Measurements from ENCODE around the gene UNCX.

The UNCX gene

DNA sequence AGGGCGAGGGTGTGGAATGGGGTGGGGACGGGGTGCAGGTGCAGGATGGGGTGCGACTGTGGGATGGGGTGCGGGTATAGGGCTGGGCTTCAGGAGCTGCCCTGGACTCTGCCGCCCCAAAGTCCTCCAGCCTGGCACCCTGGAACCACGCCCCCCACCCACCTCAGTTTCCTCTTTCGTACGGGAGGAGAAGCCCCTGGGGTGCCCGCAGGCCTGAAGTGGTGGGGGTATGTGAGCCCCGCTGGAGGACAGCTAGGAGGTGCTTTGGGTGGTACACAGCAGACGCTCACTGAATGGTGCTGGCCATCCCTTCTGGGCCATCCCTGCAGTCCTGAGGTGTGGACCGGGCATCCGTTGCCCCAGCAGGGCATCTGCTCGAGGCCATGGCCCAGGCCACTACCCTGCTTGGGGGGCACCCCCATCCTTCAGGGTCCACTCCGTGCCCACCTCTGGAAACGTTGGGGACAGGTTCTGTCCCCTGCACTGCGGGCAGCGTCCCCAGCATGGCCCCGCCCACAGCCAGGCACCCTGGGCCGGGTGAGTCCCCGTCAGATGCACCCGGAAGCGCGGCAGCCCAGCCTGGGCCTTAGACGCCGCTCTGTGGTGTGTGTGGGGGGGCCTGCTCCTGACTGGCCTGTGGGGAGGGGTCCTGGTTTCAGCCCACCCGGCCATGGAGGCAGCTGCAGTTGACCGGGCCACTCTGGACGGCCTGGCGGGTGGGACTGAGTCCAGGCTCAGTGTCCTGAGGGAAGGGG lies 41.6 kb downstream of the UNCX start:
- Histone ChIP-seq H4K20me1 (ENCODE audit: control insufficient read depth, insufficient read depth, low read depth, low read length) (no peaks in the 10 kb centered on the region), H3K27ac (ENCODE audit: low read depth, low read length) (no peak overlapping the region), H3K79me2 (ENCODE audit: control insufficient read depth, low read length) (no peaks in the 10 kb centered on the region), H3F3A (ENCODE audit: control insufficient read depth, insufficient read depth) (no peaks in the 10 kb centered on the region), H3K4me3 (ENCODE audit: low read length) (no peak overlapping the region), H3K4me2 (ENCODE audit: low read length) (no peak overlapping the region), H3K9me2 (replicated peaks; ENCODE audit: control insufficient read depth, low read length) (no peaks in the 10 kb centered on the region), H3K4me1 (ENCODE audit: control insufficient read depth, low read length) (no peaks in the 10 kb centered on the region), H3K36me3 (ENCODE audit: control insufficient read depth, low read length) (no peaks in the 10 kb centered on the region), H3K27me3 (ENCODE audit: control insufficient read depth, low read length) (no peaks in the 10 kb centered on the region), H3K9me3 (ENCODE audit: control insufficient read depth, insufficient read depth, low read length) (peaks cover 20% of the 10 kb centered on the region; the same call in 1 of the 2 replicates)
- TF ChIP-seq EZH2phosphoT487 (IDR thresholded peaks at IDR 0.05; ENCODE audit: borderline replicate concordance, low read length): no peak
- TF ChIP-seq, protein P1, sequence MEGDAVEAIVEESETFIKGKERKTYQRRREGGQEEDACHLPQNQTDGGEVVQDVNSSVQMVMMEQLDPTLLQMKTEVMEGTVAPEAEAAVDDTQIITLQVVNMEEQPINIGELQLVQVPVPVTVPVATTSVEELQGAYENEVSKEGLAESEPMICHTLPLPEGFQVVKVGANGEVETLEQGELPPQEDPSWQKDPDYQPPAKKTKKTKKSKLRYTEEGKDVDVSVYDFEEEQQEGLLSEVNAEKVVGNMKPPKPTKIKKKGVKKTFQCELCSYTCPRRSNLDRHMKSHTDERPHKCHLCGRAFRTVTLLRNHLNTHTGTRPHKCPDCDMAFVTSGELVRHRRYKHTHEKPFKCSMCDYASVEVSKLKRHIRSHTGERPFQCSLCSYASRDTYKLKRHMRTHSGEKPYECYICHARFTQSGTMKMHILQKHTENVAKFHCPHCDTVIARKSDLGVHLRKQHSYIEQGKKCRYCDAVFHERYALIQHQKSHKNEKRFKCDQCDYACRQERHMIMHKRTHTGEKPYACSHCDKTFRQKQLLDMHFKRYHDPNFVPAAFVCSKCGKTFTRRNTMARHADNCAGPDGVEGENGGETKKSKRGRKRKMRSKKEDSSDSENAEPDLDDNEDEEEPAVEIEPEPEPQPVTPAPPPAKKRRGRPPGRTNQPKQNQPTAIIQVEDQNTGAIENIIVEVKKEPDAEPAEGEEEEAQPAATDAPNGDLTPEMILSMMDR (IDR thresholded peaks at IDR 0.05; ENCODE audit: low read depth, low read length, poor library complexity, severe bottlenecking): no peak

DNA sequence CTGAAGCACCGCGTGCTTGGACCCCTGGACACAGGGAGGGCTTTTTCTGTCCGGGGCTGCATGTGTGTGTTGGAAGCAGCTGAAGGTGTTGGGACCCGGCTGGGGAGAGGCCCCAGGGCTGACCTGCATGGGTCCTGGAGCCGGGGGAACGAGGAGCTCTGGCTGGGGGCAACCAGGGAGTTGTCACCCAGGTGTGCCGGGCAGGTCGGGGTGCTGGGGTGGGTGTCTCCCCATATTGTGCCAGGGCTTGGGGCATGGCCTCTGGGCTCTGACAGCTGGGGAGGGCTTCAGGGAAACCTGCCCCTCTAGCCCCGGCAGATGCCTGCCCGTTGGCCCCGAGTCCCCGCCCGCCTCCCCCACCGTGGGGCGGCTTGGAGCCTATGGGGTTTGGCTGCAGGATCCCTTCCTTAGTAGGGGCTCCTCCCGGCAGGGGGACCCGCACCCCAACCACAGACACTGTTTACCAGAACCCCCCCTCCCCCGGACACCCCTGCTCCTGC lies 42.3 kb downstream of the UNCX start:
- H3K27ac ChIP-seq (ENCODE audit: low read depth, low read length): no peak overlapping the region
- H3K36me3 ChIP-seq (ENCODE audit: control insufficient read depth, low read length): no peaks in the 10 kb centered on the region
- no peaks in the 10 kb centered on the region for H3K4me1 ChIP-seq (ENCODE audit: control insufficient read depth, low read length)
- no peaks in the 10 kb centered on the region for H3K9me2 ChIP-seq (replicated peaks; ENCODE audit: control insufficient read depth, low read length)
- H3K9me3 ChIP-seq (ENCODE audit: control insufficient read depth, insufficient read depth, low read length): peaks cover 15% of the 10 kb centered on the region; the same call in 1 of the 2 replicates
- H4K20me1 ChIP-seq (ENCODE audit: control insufficient read depth, insufficient read depth, low read depth, low read length): no peaks in the 10 kb centered on the region
- H3F3A ChIP-seq (ENCODE audit: control insufficient read depth, insufficient read depth): no peaks in the 10 kb centered on the region
- H3K79me2 ChIP-seq (ENCODE audit: control insufficient read depth, low read length): no peaks in the 10 kb centered on the region
- TF ChIP-seq, protein P1 (IDR thresholded peaks at IDR 0.05; ENCODE audit: low read depth, low read length, poor library complexity, severe bottlenecking): no peak
- H3K27me3 ChIP-seq (ENCODE audit: control insufficient read depth, low read length): no peaks in the 10 kb centered on the region
- no peak overlapping the region for H3K4me2 ChIP-seq (ENCODE audit: low read length)
- H3K4me3 ChIP-seq (ENCODE audit: low read length): no peak overlapping the region

DNA sequence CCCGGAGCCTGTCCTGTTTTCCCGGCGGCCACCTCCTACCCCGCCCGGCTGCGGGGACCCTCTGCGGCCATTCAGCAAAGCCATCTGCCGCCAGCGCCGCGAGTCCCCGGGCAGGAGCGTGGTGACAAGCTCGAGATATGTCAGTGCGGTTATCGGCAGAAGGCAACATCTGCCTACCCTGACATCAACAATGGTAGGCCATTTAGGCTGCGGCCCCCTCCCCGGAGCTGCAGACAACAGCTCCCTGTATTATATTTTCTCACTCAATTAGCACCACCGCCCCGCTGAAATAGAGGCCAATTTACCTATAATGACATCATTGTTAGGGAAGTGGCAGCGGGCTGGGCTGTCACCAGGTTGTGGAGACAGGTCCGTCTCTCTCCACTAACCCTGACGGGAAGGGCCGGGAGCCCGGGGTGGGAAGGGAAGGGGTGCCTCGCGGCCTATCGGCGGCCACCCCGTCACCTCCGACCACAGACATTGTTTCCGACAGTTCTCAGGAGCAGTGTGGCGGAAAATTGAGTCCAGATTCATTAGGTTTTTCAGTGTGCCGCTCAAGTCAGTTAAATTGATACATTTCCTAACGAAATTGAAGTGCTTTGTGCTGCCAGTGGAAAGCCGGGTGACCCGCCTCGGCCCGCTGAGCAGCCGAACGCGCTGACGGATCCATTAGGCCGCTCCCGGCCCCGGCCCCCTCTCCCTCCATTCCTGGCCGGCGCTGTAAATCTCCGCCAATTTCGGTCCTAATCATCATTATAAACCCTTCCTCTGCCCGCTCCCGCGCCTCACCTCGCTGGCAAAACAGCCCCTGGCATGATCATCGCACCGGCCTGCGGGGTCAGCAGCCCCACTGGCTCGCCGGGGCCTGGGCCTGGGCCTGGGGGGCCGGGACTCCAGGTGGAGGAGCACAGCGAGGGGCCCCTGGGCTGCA lies 43.0 kb downstream of the UNCX start:
- no peak overlapping the region for H3K4me2 ChIP-seq (ENCODE audit: low read length)
- no peak overlapping the region for H3K27ac ChIP-seq (ENCODE audit: low read depth, low read length)
- no peaks in the 10 kb centered on the region for H3K36me3 ChIP-seq (ENCODE audit: control insufficient read depth, low read length)
- H3K9me2 ChIP-seq (replicated peaks; ENCODE audit: control insufficient read depth, low read length): no peaks in the 10 kb centered on the region
- no peaks in the 10 kb centered on the region for H3F3A ChIP-seq (ENCODE audit: control insufficient read depth, insufficient read depth)
- no peaks in the 10 kb centered on the region for H3K27me3 ChIP-seq (ENCODE audit: control insufficient read depth, low read length)
- peaks cover 10% of the 10 kb centered on the region; the same call in 1 of the 2 replicates for H3K9me3 ChIP-seq (ENCODE audit: control insufficient read depth, insufficient read depth, low read length)
- no peak overlapping the region for H3K4me3 ChIP-seq (ENCODE audit: low read length)
- no peaks in the 10 kb centered on the region for H4K20me1 ChIP-seq (ENCODE audit: control insufficient read depth, insufficient read depth, low read depth, low read length)
- no peaks in the 10 kb centered on the region for H3K79me2 ChIP-seq (ENCODE audit: control insufficient read depth, low read length)
- TF ChIP-seq EZH2phosphoT487 (IDR thresholded peaks at IDR 0.05; ENCODE audit: borderline replicate concordance, low read length): no peak
- TF ChIP-seq, protein P1 (IDR thresholded peaks at IDR 0.05; ENCODE audit: low read depth, low read length, poor library complexity, severe bottlenecking): no peak
- H3K4me1 ChIP-seq (ENCODE audit: control insufficient read depth, low read length): no peaks in the 10 kb centered on the region

Measured in DOHH2 (cell line).